ENCODE measurements around the gene ARMC8.

DNA sequence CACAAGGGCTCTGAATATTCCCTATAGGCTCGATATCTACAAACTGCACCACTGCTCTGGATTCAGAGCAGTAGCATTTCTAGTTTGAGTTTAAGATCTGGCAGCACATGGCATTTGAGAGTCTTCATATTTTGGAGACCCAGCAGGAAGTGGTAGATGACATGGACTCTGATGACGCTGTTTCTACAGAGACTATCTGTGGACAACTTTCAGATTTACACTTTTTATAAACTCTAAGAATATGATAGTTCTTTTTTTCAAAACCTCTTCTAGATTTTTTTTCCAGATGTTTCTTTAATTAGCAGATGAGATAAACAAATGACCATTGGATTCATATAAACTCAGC lies 35.8 kb downstream of the ARMC8 start:
- TF ChIP-seq ZFP3 (CRISPR knock-in tag; IDR thresholded peaks at IDR 0.05), result no peak
- no peak for TF ChIP-seq BACH2 (CRISPR knock-in tag; IDR thresholded peaks at IDR 0.05; ENCODE audit: borderline replicate concordance)
- TF ChIP-seq CREB5 (CRISPR knock-in tag; IDR thresholded peaks at IDR 0.05; ENCODE audit: low read depth), result no peak
- TF ChIP-seq ZFP30 (CRISPR knock-in tag; IDR thresholded peaks at IDR 0.05), result no peak
- TF ChIP-seq ZC3H10 (CRISPR knock-in tag; IDR thresholded peaks at IDR 0.05), result no peak
- no peak for TF ChIP-seq PPARA (CRISPR knock-in tag; IDR thresholded peaks at IDR 0.05; ENCODE audit: borderline replicate concordance)
- TF ChIP-seq POU6F1 (CRISPR knock-in tag; IDR thresholded peaks at IDR 0.05; ENCODE audit: borderline replicate concordance, low read depth), result no peak
- TF ChIP-seq ARNTL (CRISPR knock-in tag; IDR thresholded peaks at IDR 0.05; ENCODE audit: borderline replicate concordance, low read depth), result no peak
- TF ChIP-seq TOX (CRISPR knock-in tag; IDR thresholded peaks at IDR 0.05; ENCODE audit: borderline replicate concordance), result no peak
- TF ChIP-seq CSDC2 (CRISPR knock-in tag; IDR thresholded peaks at IDR 0.05), result no peak
- TF ChIP-seq, protein P1, sequence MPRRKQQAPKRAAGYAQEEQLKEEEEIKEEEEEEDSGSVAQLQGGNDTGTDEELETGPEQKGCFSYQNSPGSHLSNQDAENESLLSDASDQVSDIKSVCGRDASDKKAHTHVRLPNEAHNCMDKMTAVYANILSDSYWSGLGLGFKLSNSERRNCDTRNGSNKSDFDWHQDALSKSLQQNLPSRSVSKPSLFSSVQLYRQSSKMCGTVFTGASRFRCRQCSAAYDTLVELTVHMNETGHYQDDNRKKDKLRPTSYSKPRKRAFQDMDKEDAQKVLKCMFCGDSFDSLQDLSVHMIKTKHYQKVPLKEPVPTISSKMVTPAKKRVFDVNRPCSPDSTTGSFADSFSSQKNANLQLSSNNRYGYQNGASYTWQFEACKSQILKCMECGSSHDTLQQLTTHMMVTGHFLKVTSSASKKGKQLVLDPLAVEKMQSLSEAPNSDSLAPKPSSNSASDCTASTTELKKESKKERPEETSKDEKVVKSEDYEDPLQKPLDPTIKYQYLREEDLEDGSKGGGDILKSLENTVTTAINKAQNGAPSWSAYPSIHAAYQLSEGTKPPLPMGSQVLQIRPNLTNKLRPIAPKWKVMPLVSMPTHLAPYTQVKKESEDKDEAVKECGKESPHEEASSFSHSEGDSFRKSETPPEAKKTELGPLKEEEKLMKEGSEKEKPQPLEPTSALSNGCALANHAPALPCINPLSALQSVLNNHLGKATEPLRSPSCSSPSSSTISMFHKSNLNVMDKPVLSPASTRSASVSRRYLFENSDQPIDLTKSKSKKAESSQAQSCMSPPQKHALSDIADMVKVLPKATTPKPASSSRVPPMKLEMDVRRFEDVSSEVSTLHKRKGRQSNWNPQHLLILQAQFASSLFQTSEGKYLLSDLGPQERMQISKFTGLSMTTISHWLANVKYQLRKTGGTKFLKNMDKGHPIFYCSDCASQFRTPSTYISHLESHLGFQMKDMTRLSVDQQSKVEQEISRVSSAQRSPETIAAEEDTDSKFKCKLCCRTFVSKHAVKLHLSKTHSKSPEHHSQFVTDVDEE (CRISPR knock-in tag; IDR thresholded peaks at IDR 0.05), result no peak
- TF ChIP-seq GLIS3 (CRISPR knock-in tag; IDR thresholded peaks at IDR 0.05), result no peak
- TF ChIP-seq ESRRG (CRISPR knock-in tag; IDR thresholded peaks at IDR 0.05), result no peak
- no peak for TF ChIP-seq ZNF70 (CRISPR knock-in tag; IDR thresholded peaks at IDR 0.05)
